ENCODE measurements around the gene METAP2.
"Not testable (repeated sequence)": the region's sequence is repeated elsewhere in the genome, so short reads cannot be mapped to it uniquely, and the experiment has no call there.

The METAP2 gene

DNA sequence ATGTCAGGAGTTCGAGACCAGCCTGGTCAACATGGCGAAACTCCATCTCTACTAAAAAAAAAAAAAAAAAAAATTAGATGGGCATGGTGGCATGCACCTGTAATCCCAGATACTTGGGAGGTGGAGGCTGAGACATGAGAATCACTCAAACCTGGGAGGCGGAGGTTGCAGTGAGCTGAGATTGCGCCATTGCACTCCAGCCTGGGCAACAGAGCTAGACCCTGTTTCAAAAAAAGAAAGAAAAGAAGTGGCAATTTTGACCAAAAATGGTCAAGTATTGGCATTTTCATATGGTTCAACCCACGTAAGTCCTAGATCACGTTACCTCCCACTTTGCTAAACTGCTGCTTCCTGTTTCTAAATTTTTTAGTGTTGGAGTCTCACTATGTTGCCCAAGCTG, 8.6 kb downstream of the METAP2 start:
- H3K36me3 ChIP-seq (ENCODE audit: control insufficient read depth, insufficient read depth, low read length); H3K27me3 ChIP-seq (ENCODE audit: control insufficient read depth, insufficient read depth, low read length); H3K4me3 ChIP-seq (ENCODE audit: low read length); DNase-seq (ENCODE audit: low read depth, low spot score); H3K9me3 ChIP-seq (ENCODE audit: control insufficient read depth, insufficient read depth, low read length); H3K27ac ChIP-seq (ENCODE audit: low read length); H3K4me1 ChIP-seq (ENCODE audit: control insufficient read depth, insufficient read depth, low read length): not testable (repeated sequence)
- no CpG with 5 or more reads among the region's 6 CpGs for WGBS (ENCODE audit: insufficient coverage, insufficient read length)

DNA sequence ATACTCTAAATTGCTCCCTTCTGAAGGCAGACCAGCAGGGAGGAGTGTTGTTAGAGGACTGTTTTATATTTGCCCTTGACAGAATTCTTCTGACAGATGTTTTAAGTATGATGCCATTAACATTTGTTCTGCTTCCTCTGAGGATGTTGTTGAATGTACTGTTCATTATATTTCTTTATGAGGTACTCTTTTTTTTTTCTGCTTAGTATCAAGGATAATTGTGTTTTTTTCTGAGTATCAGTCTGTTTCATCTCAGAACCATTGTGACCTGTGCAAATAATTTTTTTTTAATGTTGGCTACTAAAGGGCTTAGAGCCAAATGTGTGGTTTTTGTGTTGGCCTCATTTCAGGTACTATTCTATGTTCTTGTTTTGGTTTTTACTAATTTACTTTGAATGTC, 10.6 kb downstream of the METAP2 start:
- H3K36me3 ChIP-seq (ENCODE audit: control insufficient read depth, insufficient read depth, low read length) = peaks cover 10% of the 10 kb centered on the region; the same call in 1 of the 2 replicates
- DNase-seq (ENCODE audit: low read depth, low spot score) = no peak

DNA sequence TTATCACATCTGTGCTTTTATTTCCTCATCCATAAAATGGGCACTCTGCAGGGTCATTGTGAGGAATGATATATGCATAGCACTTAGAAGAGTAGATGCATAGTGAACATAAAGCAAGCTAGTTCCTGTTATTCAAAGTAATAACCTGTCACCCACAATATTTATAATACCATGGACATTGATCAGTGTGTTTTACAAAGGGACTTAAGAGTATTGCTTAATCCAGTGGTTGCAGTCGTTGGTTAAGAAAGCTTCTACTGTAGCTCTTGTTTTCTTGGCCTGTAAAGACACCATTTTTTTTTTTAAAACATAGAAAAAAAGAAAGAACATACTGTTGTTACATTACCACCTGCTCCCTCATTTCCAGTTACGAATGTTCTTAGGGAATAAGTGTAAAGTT, 13.1 kb downstream of the METAP2 start:
- Histone ChIP-seq H3K4me1 (ENCODE audit: control insufficient read depth, insufficient read depth, low read length) (no peaks in the 10 kb centered on the region), H3K27me3 (ENCODE audit: control insufficient read depth, insufficient read depth, low read length) (no peaks in the 10 kb centered on the region), H3K36me3 (ENCODE audit: control insufficient read depth, insufficient read depth, low read length) (peaks cover 9% of the 10 kb centered on the region; the same call in 1 of the 2 replicates), H3K4me3 (ENCODE audit: low read length) (no peak overlapping the region), H3K27ac (ENCODE audit: low read length) (no peak overlapping the region), H3K9me3 (ENCODE audit: control insufficient read depth, insufficient read depth, low read length) (no peaks in the 10 kb centered on the region)
- WGBS (ENCODE audit: insufficient coverage, insufficient read length) = no CpG with 5 or more reads among the region's 2 CpGs
- no peak for DNase-seq (ENCODE audit: low read depth, low spot score)

More for the DNA sequence above, 10.6 kb downstream of the METAP2 start:
- Histone ChIP-seq H3K27me3 (ENCODE audit: control insufficient read depth, insufficient read depth, low read length) (no peaks in the 10 kb centered on the region), H3K4me3 (ENCODE audit: low read length) (no peak overlapping the region), H3K4me1 (ENCODE audit: control insufficient read depth, insufficient read depth, low read length) (no peaks in the 10 kb centered on the region), H3K9me3 (ENCODE audit: control insufficient read depth, insufficient read depth, low read length) (no peaks in the 10 kb centered on the region), H3K27ac (ENCODE audit: low read length) (no peak overlapping the region)

DNA sequence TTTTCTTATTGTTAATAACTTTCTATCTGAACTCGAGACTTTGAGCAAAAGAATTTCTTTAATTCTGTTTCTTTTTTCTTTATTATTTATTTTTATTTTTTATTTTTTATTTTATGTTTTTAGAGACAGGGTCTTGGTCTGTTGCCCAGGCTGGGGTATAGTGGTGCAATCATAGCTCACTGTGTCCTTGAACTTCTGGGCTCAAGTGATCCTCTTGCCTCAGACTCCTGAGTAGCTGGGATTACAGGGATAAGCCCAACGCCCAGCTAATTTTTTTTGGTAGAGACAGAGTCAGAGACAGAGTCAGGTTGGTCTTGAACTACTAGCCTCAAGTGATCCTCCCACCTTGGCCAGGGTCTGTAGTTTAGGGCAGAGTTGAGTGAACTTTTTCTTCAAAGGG, 18.5 kb downstream of the METAP2 start:
- no CpG with 5 or more reads among the region's 2 CpGs for WGBS (ENCODE audit: insufficient coverage, insufficient read length)
- DNase-seq (ENCODE audit: low read depth, low spot score) = no peak
- Histone ChIP-seq H3K9me3 (ENCODE audit: control insufficient read depth, insufficient read depth, low read length) (no peaks in the 10 kb centered on the region), H3K36me3 (ENCODE audit: control insufficient read depth, insufficient read depth, low read length) (peaks cover 4% of the 10 kb centered on the region; the same call in 1 of the 2 replicates), H3K4me1 (ENCODE audit: control insufficient read depth, insufficient read depth, low read length) (no peaks in the 10 kb centered on the region), H3K27ac (ENCODE audit: low read length) (no peak overlapping the region), H3K27me3 (ENCODE audit: control insufficient read depth, insufficient read depth, low read length) (no peaks in the 10 kb centered on the region), H3K4me3 (ENCODE audit: low read length) (no peak overlapping the region)

DNA sequence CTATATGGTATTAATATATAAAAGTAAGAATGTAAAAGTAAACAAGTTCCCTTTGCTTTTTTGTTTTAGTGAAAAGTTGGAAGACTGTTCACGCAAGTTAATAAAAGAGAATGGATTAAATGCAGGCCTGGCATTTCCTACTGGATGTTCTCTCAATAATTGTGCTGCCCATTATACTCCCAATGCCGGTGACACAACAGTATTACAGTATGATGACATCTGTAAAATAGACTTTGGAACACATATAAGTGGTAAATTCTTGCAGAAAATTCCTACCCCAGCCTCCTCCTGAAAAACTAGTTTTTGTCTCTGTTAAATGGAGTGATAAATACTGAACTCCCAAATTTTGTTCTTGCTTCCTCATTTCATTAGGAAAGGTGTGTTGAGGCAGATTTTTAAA, 20.9 kb downstream of the METAP2 start:
- Histone ChIP-seq H3K27me3 (ENCODE audit: control insufficient read depth, insufficient read depth, low read length) (no peaks in the 10 kb centered on the region), H3K36me3 (ENCODE audit: control insufficient read depth, insufficient read depth, low read length) (peaks cover 3% of the 10 kb centered on the region; the same call in 1 of the 2 replicates), H3K9me3 (ENCODE audit: control insufficient read depth, insufficient read depth, low read length) (no peaks in the 10 kb centered on the region), H3K4me1 (ENCODE audit: control insufficient read depth, insufficient read depth, low read length) (no peaks in the 10 kb centered on the region), H3K4me3 (ENCODE audit: low read length) (no peak overlapping the region), H3K27ac (ENCODE audit: low read length) (no peak overlapping the region)
- no CpG with 5 or more reads among the region's 2 CpGs for WGBS (ENCODE audit: insufficient coverage, insufficient read length)
- no peak for DNase-seq (ENCODE audit: low read depth, low spot score)

DNA sequence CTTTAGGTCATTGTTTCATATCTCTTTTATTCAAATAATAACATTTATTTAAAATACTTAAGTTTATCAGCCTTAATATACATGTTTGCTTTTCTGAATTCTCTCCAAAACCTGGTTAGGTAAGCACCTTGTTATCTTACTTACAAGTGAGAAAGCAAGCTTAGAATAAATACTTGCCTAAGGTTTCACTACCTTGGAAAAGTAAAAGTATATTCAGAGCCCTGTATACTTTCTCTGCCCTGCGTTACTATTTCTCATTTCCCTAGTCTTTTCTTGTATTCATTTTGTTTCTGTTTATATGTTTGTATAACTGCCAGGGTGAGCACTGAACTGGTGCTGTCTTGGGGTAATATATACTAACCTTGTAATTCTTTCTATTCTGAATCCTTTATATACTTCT, 21.5 kb downstream of the METAP2 start:
- Histone ChIP-seq H3K36me3 (ENCODE audit: control insufficient read depth, insufficient read depth, low read length) (peaks cover 3% of the 10 kb centered on the region; the same call in 1 of the 2 replicates), H3K27me3 (ENCODE audit: control insufficient read depth, insufficient read depth, low read length) (no peaks in the 10 kb centered on the region), H3K27ac (ENCODE audit: low read length) (no peak overlapping the region), H3K9me3 (ENCODE audit: control insufficient read depth, insufficient read depth, low read length) (no peaks in the 10 kb centered on the region), H3K4me1 (ENCODE audit: control insufficient read depth, insufficient read depth, low read length) (no peaks in the 10 kb centered on the region), H3K4me3 (ENCODE audit: low read length) (no peak overlapping the region)
- no peak for DNase-seq (ENCODE audit: low read depth, low spot score)
- WGBS (ENCODE audit: insufficient coverage, insufficient read length) = no CpG with 5 or more reads among the region's 1 CpG

DNA sequence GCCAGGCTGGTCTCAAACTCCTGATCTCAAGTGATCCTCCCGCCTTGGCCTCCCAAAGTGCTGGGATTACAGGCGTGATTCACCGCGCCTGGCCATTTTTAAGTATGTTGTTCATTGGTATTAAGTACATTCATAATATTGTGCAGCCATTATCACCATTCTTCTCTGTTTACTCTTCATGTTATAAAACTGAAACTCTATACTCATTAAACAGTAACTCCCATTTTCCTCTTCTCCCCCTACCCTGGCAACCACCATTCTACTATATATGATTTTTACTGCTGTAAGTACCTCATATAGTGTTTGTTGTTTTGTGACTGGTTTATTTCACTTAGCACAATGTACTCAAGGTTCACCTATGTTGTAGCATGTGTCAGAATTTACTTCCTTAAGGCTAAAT, 23.1 kb downstream of the METAP2 start:
- no peak for DNase-seq (ENCODE audit: low read depth, low spot score)
- H3K4me1 ChIP-seq (ENCODE audit: control insufficient read depth, insufficient read depth, low read length) = no peaks in the 10 kb centered on the region
- no peaks in the 10 kb centered on the region for H3K9me3 ChIP-seq (ENCODE audit: control insufficient read depth, insufficient read depth, low read length)
- peaks cover 3% of the 10 kb centered on the region; the same call in 1 of the 2 replicates for H3K36me3 ChIP-seq (ENCODE audit: control insufficient read depth, insufficient read depth, low read length)
- no peak overlapping the region for H3K4me3 ChIP-seq (ENCODE audit: low read length)
- no peak overlapping the region for H3K27ac ChIP-seq (ENCODE audit: low read length)
- WGBS (ENCODE audit: insufficient coverage, insufficient read length) = no CpG with 5 or more reads among the region's 4 CpGs
- H3K27me3 ChIP-seq (ENCODE audit: control insufficient read depth, insufficient read depth, low read length) = no peaks in the 10 kb centered on the region

DNA sequence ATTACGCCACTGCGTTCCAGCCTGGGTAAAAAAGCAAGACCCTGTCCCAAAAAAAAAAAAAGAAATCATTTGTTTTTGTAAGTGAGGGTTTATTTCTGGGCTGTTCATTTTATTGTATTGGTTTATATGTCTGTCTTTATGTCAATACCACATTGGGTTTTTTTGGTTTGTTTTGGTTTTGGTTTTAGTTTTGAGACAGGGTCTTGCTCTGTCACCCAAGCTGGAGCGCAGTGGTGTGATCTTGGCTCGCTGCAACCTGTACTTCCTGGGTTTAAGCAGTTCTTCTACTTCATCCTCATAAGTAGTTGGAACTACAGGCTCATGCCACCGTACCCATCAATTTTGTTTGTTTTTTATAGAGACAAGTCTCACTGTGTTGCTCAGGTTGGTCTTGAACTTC, 25.0 kb downstream of the METAP2 start:
- Histone ChIP-seq H3K27ac (ENCODE audit: low read length) (no peak overlapping the region), H3K9me3 (ENCODE audit: control insufficient read depth, insufficient read depth, low read length) (no peaks in the 10 kb centered on the region), H3K4me1 (ENCODE audit: control insufficient read depth, insufficient read depth, low read length) (no peaks in the 10 kb centered on the region), H3K4me3 (ENCODE audit: low read length) (no peak overlapping the region), H3K27me3 (ENCODE audit: control insufficient read depth, insufficient read depth, low read length) (no peaks in the 10 kb centered on the region), H3K36me3 (ENCODE audit: control insufficient read depth, insufficient read depth, low read length) (peaks cover 3% of the 10 kb centered on the region; the same call in 1 of the 2 replicates)
- no CpG with 5 or more reads among the region's 5 CpGs for WGBS (ENCODE audit: insufficient coverage, insufficient read length)
- no peak for DNase-seq (ENCODE audit: low read depth, low spot score)

DNA sequence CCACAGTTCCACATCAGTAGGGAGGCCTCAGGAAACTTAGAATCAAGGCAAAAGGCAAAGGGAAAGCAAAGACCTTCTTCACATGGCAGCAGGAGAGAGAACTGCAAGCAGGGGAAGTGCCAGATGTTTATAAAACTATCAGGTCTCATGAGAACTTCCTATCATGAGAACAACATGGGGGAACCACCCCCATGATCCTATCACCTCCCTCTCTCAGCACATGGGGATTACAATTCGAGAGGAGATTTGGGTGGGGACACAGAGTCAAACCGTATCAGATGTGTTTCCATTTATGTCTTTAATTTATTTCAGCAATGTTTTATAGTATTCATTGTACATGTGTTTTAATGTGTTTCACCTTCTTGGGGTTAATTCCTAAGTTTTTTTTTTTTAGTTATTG, 25.8 kb downstream of the METAP2 start:
- Histone ChIP-seq H3K4me3 (ENCODE audit: low read length) (no peak overlapping the region), H3K36me3 (ENCODE audit: control insufficient read depth, insufficient read depth, low read length) (peaks cover 8% of the 10 kb centered on the region; the same call in 1 of the 2 replicates), H3K27me3 (ENCODE audit: control insufficient read depth, insufficient read depth, low read length) (no peaks in the 10 kb centered on the region), H3K9me3 (ENCODE audit: control insufficient read depth, insufficient read depth, low read length) (no peaks in the 10 kb centered on the region), H3K4me1 (ENCODE audit: control insufficient read depth, insufficient read depth, low read length) (no peaks in the 10 kb centered on the region), H3K27ac (ENCODE audit: low read length) (no peak overlapping the region)
- no CpG with 5 or more reads among the region's 2 CpGs for WGBS (ENCODE audit: insufficient coverage, insufficient read length)
- DNase-seq (ENCODE audit: low read depth, low spot score) = no peak

DNA sequence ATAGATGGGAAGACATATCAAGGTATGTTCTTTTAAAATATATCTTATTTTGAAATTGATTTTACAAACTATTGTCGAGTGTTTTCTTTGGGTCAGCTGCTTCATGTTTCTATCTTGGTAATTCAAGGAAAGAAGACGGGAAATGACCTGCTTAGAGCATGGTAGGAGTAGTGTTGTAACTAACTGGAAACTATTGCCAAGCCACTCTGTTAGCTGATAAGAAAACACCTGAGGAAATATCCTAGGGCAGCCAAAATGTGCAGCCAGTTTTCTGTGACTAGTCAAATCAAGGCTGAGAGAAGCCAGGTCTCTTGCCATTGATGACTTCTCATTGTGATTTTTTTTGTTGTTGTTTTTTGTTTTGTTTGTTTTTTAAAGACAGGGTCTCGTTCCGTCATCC, 30.2 kb downstream of the METAP2 start:
- Histone ChIP-seq H3K36me3 (ENCODE audit: control insufficient read depth, insufficient read depth, low read length) (peaks cover 10% of the 10 kb centered on the region; the same call in 1 of the 2 replicates), H3K4me1 (ENCODE audit: control insufficient read depth, insufficient read depth, low read length) (no peaks in the 10 kb centered on the region), H3K9me3 (ENCODE audit: control insufficient read depth, insufficient read depth, low read length) (no peaks in the 10 kb centered on the region), H3K27ac (ENCODE audit: low read length) (no peak overlapping the region), H3K4me3 (ENCODE audit: low read length) (no peak overlapping the region), H3K27me3 (ENCODE audit: control insufficient read depth, insufficient read depth, low read length) (no peaks in the 10 kb centered on the region)
- DNase-seq (ENCODE audit: low read depth, low spot score) = no peak
- no CpG with 5 or more reads among the region's 4 CpGs for WGBS (ENCODE audit: insufficient coverage, insufficient read length)

DNA sequence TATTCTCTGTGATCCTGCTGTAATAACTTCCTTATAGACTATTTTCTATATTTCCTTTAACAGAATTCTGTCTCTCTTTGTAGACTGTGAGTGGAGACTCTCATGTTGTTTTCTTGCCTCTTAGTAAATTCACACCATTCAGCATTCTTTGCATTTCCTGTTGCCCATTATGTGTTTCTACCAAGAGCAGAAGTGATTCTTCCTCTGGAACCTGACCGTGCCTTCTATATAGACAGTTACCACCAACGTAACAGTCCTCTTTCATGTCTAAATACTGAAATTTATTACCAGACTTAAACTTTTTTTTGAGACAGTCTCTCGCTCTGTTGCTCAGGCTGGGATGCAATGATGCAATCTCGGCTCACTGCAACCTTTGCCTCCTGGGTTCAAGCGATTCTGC, 31.1 kb downstream of the METAP2 start:
- H3K27ac ChIP-seq (ENCODE audit: low read length) = no peak overlapping the region
- H3K4me1 ChIP-seq (ENCODE audit: control insufficient read depth, insufficient read depth, low read length) = no peaks in the 10 kb centered on the region
- H3K4me3 ChIP-seq (ENCODE audit: low read length) = no peak overlapping the region
- H3K9me3 ChIP-seq (ENCODE audit: control insufficient read depth, insufficient read depth, low read length) = no peaks in the 10 kb centered on the region
- H3K36me3 ChIP-seq (ENCODE audit: control insufficient read depth, insufficient read depth, low read length) = peaks cover 10% of the 10 kb centered on the region; the same call in 1 of the 2 replicates
- no peaks in the 10 kb centered on the region for H3K27me3 ChIP-seq (ENCODE audit: control insufficient read depth, insufficient read depth, low read length)
- WGBS (ENCODE audit: insufficient coverage, insufficient read length) = no CpG with 5 or more reads among the region's 5 CpGs
- DNase-seq (ENCODE audit: low read depth, low spot score) = no peak

Data from iPS DF 6.9 (cell line).